HepG2 (cell line): ENCODE measurements around the gene RPL34. TPM values are rescaled to one million over a fixed set of nuclear protein-coding genes. Genes with fewer than 3 reads are reported as not detected.

Source experiments
- POGZ ChIP-seq: sonication (generic); formaldehyde crosslinking; IDR thresholded peaks from 2 replicates; pipeline ENCODE4 v1.4.0; 2020; ENCODE audit warnings: mild to moderate bottlenecking, missing genetic modification reagents
- POLR2AphosphoS2 ChIP-seq: IDR thresholded peaks from 2 replicates; pipeline ENCODE4 v1.6.1; 2011; ENCODE audit warnings: low read depth, low read length, improper control_type of control experiment
- RBFOX2 ChIP-seq: fragments of 200-400 bp; formaldehyde crosslinking; IDR thresholded peaks from 2 replicates; pipeline ENCODE4 v1.6.1; 2017; ENCODE audit warnings: low read depth, mild to moderate bottlenecking, low read length
- RELA ChIP-seq: sonication (generic); formaldehyde crosslinking; IDR thresholded peaks from 2 replicates; pipeline ENCODE4 v1.4.0; 2020; ENCODE audit warnings: missing genetic modification reagents
- SUZ12 ChIP-seq: fragments of 150-350 bp; IDR thresholded peaks from 2 replicates; pipeline ENCODE4 v1.6.1; 2014; ENCODE audit warnings: low read depth, low read length
- XBP1 ChIP-seq: sonication (generic); formaldehyde crosslinking; IDR thresholded peaks from 2 replicates; pipeline ENCODE4 v1.5.0; 2020; ENCODE audit warnings: missing genetic modification reagents
- YY1 ChIP-seq: IDR thresholded peaks from 2 replicates; pipeline ENCODE4 v1.6.1; 2011; ENCODE audit warnings: low read length, low read depth, moderate library complexity, mild to moderate bottlenecking; ENCODE audit not compliant: insufficient read depth, insufficient replicate concordance
- ZNF224 ChIP-seq: sonication (generic); formaldehyde crosslinking; IDR thresholded peaks from 2 replicates; pipeline ENCODE4 v1.5.0; 2020; ENCODE audit warnings: mild to moderate bottlenecking, missing genetic modification reagents
- ZNF547 ChIP-seq: sonication (generic); formaldehyde crosslinking; IDR thresholded peaks from 2 replicates; pipeline ENCODE4 v1.5.1; 2020; ENCODE audit warnings: mild to moderate bottlenecking, missing genetic modification reagents
- ZNF569 ChIP-seq: sonication (generic); formaldehyde crosslinking; IDR thresholded peaks from 2 replicates; pipeline ENCODE4 v1.5.0; 2020; ENCODE audit warnings: mild to moderate bottlenecking, missing genetic modification reagents, moderate library complexity, borderline replicate concordance
- ZNF780A ChIP-seq: sonication (generic); formaldehyde crosslinking; IDR thresholded peaks from 2 replicates; pipeline ENCODE4 v1.8.0; 2022; ENCODE audit warnings: mild to moderate bottlenecking, missing genetic modification reagents, moderate library complexity
- ZNF841 ChIP-seq: sonication (generic); formaldehyde crosslinking; IDR thresholded peaks from 2 replicates; pipeline ENCODE4 v1.8.1; 2023; ENCODE audit warnings: missing genetic modification reagents, borderline replicate concordance
- polyA plus RNA-seq, 8 experiments: library from polyadenylated mRNA; depleted of rRNA in 3 of 8; stranded (reverse) in 7 of 8; unstranded in 1 of 8; fragments of >200 nt; fragmentation: Illumina TruSeq in 4 of 8; extraction: Trizol in 4 of 8; gene quantifications; 2 replicates each; pipeline versions ENCODE4 v1.2.1 to v1.2.3, GENCODE V29; 2011 to 2016; ENCODE audit warnings: low read depth in 4 of 8, missing spikeins in 1 of 8, mixed read lengths in 1 of 8; ENCODE audit not compliant: insufficient read depth in 1 of 8
- total RNA-seq, 5 experiments: library from RNA; depleted of rRNA; stranded (reverse); fragments of >200 nt; fragmentation: Illumina TruSeq; extraction: Trizol; gene quantifications; 2 replicates each; pipeline ENCODE4 v1.2.3, GENCODE V29; 2016; ENCODE audit warnings: low read depth in 1 of 5
- TF ChIP-seq, protein P1 (sequence below): sonication (generic); formaldehyde crosslinking; IDR thresholded peaks from 2 replicates; pipeline ENCODE4 v1.4.0; 2020; ENCODE audit warnings: missing genetic modification reagents
- TF ChIP-seq, protein P2 (sequence below): fragments of 450-650 bp; IDR thresholded peaks from 2 replicates; pipeline ENCODE4 v1.6.1; 2017
- TF ChIP-seq, protein P3 (sequence below): sonication (generic); formaldehyde crosslinking; IDR thresholded peaks from 2 replicates; pipeline ENCODE4 v1.4.0; 2020; ENCODE audit warnings: missing genetic modification reagents
- TF ChIP-seq, protein P4 (sequence below): sonication (generic); formaldehyde crosslinking; conservative IDR thresholded peaks from 2 replicates; pipeline ENCODE4 v1.4.0; 2020; ENCODE audit warnings: missing genetic modification reagents
- TF ChIP-seq, protein P5 (sequence below): sonication (generic); formaldehyde crosslinking; IDR thresholded peaks from 2 replicates; pipeline ENCODE4 v1.5.0; 2020; ENCODE audit warnings: mild to moderate bottlenecking, missing genetic modification reagents, borderline replicate concordance

The RPL34 gene
- total and polyA plus RNA-seq, 2 of the 13 experiments (the other 11 are each of a cell fraction or from before 2014, with no cell fraction given): 2,235 to 3,985 TPM

DNA sequence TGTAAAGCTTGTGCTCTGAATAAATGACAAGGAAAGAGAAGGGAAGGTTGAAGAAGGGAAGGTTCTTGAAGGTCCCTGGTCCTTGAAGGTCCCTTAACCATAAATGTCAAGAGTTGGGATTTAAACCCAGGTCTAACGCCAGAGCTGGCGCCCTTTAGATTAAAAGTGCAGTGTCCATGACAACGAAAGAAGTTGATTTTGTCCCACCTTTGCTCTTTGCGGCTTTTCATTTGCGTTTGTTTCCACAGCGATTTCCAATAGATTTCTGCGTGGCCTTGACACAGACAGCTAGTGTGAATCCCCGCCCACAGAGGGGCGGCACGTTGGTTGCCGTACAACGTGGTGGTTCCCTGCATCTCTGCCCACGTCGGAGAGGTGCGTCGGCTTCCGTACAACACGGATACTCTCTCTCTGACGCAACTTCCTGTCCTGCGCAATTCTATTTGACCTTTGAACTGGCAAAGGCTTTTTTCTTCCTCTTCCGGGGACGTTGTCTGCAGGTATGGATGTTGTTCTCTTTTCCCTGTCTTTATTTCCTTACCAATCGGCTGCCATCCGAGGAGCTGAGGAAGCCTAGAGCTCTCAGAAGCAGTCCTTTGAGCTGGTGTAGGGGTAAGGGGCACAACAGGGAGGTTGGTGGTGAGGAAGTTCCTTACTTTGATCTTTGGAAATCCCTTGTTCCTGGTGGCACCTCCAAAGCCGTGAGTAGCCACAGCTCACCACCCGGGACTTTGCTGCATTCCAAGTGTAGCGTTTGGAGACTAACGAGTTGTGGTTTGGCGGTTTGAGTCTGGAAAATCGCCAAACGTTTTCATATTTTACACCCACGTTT lies at the start of gene RPL34 (continued):
- TF ChIP-seq, protein P1, sequence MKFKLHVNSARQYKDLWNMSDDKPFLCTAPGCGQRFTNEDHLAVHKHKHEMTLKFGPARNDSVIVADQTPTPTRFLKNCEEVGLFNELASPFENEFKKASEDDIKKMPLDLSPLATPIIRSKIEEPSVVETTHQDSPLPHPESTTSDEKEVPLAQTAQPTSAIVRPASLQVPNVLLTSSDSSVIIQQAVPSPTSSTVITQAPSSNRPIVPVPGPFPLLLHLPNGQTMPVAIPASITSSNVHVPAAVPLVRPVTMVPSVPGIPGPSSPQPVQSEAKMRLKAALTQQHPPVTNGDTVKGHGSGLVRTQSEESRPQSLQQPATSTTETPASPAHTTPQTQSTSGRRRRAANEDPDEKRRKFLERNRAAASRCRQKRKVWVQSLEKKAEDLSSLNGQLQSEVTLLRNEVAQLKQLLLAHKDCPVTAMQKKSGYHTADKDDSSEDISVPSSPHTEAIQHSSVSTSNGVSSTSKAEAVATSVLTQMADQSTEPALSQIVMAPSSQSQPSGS: peak; percentile 79
- TF ChIP-seq POLR2AphosphoS2: peak; percentile 95; the same call in 1 of the 2 replicates
- TF ChIP-seq SUZ12: no peak
- no peak for TF ChIP-seq ZNF841 (CRISPR knock-in tag)
- no peak; the same call in 1 of the 2 replicates for TF ChIP-seq POGZ (CRISPR knock-in tag)
- TF ChIP-seq, protein P2, sequence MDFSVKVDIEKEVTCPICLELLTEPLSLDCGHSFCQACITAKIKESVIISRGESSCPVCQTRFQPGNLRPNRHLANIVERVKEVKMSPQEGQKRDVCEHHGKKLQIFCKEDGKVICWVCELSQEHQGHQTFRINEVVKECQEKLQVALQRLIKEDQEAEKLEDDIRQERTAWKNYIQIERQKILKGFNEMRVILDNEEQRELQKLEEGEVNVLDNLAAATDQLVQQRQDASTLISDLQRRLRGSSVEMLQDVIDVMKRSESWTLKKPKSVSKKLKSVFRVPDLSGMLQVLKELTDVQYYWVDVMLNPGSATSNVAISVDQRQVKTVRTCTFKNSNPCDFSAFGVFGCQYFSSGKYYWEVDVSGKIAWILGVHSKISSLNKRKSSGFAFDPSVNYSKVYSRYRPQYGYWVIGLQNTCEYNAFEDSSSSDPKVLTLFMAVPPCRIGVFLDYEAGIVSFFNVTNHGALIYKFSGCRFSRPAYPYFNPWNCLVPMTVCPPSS: no peak
- TF ChIP-seq RBFOX2: no peak
- TF ChIP-seq ZNF547 (CRISPR knock-in tag): 0 out of 2 replicates have a peak, but pooled peaks have one; percentile 57
- no peak for TF ChIP-seq ZNF780A (CRISPR knock-in tag)
- TF ChIP-seq ZNF224: peak; percentile 78; the same call in 1 of the 2 replicates
- TF ChIP-seq, protein P3, sequence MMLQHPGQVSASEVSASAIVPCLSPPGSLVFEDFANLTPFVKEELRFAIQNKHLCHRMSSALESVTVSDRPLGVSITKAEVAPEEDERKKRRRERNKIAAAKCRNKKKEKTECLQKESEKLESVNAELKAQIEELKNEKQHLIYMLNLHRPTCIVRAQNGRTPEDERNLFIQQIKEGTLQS: no peak
- TF ChIP-seq XBP1 (CRISPR knock-in tag): no peak
- TF ChIP-seq, protein P4, sequence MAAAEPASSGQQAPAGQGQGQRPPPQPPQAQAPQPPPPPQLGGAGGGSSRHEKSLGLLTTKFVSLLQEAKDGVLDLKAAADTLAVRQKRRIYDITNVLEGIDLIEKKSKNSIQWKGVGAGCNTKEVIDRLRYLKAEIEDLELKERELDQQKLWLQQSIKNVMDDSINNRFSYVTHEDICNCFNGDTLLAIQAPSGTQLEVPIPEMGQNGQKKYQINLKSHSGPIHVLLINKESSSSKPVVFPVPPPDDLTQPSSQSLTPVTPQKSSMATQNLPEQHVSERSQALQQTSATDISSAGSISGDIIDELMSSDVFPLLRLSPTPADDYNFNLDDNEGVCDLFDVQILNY: no peak
- TF ChIP-seq ZNF569 (CRISPR knock-in tag): no peak
- TF ChIP-seq, protein P5, sequence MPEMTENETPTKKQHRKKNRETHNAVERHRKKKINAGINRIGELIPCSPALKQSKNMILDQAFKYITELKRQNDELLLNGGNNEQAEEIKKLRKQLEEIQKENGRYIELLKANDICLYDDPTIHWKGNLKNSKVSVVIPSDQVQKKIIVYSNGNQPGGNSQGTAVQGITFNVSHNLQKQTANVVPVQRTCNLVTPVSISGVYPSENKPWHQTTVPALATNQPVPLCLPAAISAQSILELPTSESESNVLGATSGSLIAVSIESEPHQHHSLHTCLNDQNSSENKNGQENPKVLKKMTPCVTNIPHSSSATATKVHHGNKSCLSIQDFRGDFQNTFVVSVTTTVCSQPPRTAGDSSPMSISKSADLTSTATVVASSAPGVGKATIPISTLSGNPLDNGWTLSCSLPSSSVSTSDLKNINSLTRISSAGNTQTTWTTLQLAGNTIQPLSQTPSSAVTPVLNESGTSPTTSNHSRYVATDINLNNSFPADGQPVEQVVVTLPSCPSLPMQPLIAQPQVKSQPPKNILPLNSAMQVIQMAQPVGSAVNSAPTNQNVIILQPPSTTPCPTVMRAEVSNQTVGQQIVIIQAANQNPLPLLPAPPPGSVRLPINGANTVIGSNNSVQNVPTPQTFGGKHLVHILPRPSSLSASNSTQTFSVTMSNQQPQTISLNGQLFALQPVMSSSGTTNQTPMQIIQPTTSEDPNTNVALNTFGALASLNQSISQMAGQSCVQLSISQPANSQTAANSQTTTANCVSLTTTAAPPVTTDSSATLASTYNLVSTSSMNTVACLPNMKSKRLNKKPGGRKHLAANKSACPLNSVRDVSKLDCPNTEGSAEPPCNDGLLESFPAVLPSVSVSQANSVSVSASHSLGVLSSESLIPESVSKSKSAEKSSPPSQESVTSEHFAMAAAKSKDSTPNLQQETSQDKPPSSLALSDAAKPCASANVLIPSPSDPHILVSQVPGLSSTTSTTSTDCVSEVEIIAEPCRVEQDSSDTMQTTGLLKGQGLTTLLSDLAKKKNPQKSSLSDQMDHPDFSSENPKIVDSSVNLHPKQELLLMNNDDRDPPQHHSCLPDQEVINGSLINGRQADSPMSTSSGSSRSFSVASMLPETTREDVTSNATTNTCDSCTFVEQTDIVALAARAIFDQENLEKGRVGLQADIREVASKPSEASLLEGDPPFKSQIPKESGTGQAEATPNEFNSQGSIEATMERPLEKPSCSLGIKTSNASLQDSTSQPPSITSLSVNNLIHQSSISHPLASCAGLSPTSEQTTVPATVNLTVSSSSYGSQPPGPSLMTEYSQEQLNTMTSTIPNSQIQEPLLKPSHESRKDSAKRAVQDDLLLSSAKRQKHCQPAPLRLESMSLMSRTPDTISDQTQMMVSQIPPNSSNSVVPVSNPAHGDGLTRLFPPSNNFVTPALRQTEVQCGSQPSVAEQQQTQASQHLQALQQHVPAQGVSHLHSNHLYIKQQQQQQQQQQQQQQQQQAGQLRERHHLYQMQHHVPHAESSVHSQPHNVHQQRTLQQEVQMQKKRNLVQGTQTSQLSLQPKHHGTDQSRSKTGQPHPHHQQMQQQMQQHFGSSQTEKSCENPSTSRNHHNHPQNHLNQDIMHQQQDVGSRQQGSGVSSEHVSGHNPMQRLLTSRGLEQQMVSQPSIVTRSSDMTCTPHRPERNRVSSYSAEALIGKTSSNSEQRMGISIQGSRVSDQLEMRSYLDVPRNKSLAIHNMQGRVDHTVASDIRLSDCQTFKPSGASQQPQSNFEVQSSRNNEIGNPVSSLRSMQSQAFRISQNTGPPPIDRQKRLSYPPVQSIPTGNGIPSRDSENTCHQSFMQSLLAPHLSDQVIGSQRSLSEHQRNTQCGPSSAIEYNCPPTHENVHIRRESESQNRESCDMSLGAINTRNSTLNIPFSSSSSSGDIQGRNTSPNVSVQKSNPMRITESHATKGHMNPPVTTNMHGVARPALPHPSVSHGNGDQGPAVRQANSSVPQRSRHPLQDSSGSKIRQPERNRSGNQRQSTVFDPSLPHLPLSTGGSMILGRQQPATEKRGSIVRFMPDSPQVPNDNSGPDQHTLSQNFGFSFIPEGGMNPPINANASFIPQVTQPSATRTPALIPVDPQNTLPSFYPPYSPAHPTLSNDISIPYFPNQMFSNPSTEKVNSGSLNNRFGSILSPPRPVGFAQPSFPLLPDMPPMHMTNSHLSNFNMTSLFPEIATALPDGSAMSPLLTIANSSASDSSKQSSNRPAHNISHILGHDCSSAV (CRISPR knock-in tag): no peak
- peak; percentile 98 for TF ChIP-seq YY1
- no peak for TF ChIP-seq RELA (CRISPR knock-in tag)
